ENCODE measurements around the gene BMS1. TPM values are rescaled to one million over a fixed set of nuclear protein-coding genes. Genes with fewer than 3 reads are reported as not detected.
"Not testable (repeated sequence)": the region's sequence is repeated elsewhere in the genome, so short reads cannot be mapped to it uniquely, and the experiment has no call there.

BMS1 gene
- total and polyA plus RNA-seq, 2 experiments from 2014 or later: 14.5 to 15.8 TPM

DNA sequence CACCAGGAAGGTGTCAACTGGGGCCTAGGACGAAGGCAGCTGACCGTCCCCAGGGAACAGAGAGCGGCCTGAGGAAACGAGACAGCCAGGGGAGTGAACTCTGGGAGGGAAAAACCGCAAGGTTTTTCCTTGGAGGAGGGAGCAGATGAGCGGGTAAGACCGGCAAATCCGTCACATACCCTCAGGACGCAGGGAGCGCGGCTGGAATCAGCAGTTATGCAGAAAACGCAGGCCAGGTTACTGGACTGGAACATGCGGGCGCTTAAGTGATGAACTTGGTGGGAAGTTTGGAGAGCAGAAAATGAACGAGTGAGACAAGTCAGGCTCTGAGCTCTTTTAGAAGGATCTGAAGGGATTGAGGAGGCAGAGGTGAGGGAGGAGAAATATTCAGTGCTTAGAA, 76.7 kb downstream of the BMS1 start:
- Histone ChIP-seq H3K9me3 (ENCODE audit: low read depth) (no peaks in the 10 kb centered on the region), H3K27me3 (peaks cover 8% of the 10 kb centered on the region), H3K4me3 (no peak overlapping the region), H3K27ac (no peak overlapping the region), H2AFZ (no peak overlapping the region), H3K9me2 (replicated peaks; ENCODE audit: insufficient read depth) (no peaks in the 10 kb centered on the region), H3K36me3 (replicated peaks; ENCODE audit: insufficient read depth, low read depth) (no peaks in the 10 kb centered on the region), H3K4me2 (no peak overlapping the region), H3K4me1 (ENCODE audit: insufficient read depth) (no peaks in the 10 kb centered on the region), H3K79me2 (no peaks in the 10 kb centered on the region), H4K20me1 (ENCODE audit: insufficient read depth, poor library complexity, severe bottlenecking) (no peaks in the 10 kb centered on the region)
- DNase-seq (ENCODE audit: low spot score): no peak
- TF ChIP-seq EZH2 (IDR thresholded peaks at IDR 0.05; ENCODE audit: borderline replicate concordance): no peak
- TF ChIP-seq CTCF (IDR thresholded peaks at IDR 0.05; ENCODE audit: poor library complexity): no peak
- no peak for TF ChIP-seq EZH2phosphoT487 (IDR thresholded peaks at IDR 0.05; ENCODE audit: low read depth, severe bottlenecking, unreplicated experiment)
- 64% methylated on average over 15 of the region's 15 CpGs for WGBS (ENCODE audit: low lambda C conversion rate, missing lambda C conversion rate)

- not testable (repeated sequence) for H3K79me2 ChIP-seq; H3K36me3 ChIP-seq (replicated peaks; ENCODE audit: insufficient read depth, low read depth); H3K9me3 ChIP-seq (ENCODE audit: low read depth); H4K20me1 ChIP-seq (ENCODE audit: insufficient read depth, poor library complexity, severe bottlenecking); H3K4me3 ChIP-seq; H3K9me2 ChIP-seq (replicated peaks; ENCODE audit: insufficient read depth); H3K27ac ChIP-seq; H3K4me2 ChIP-seq; H3K4me1 ChIP-seq (ENCODE audit: insufficient read depth); DNase-seq (ENCODE audit: low spot score); H2AFZ ChIP-seq
- H3K27me3 ChIP-seq: peaks cover 11% of the 10 kb centered on the region
- WGBS (ENCODE audit: low lambda C conversion rate, missing lambda C conversion rate): 86% methylated on average over 11 of the region's 11 CpGs
Observed at GRCh38 chr10:42860016-42860415, 77.4 kb downstream of the BMS1 start.

- not testable (repeated sequence) for H3K36me3 ChIP-seq (replicated peaks; ENCODE audit: insufficient read depth, low read depth); H2AFZ ChIP-seq; H4K20me1 ChIP-seq (ENCODE audit: insufficient read depth, poor library complexity, severe bottlenecking); H3K4me1 ChIP-seq (ENCODE audit: insufficient read depth); DNase-seq (ENCODE audit: low spot score); H3K27ac ChIP-seq; H3K4me3 ChIP-seq; H3K79me2 ChIP-seq; H3K4me2 ChIP-seq; H3K9me2 ChIP-seq (replicated peaks; ENCODE audit: insufficient read depth); H3K9me3 ChIP-seq (ENCODE audit: low read depth)
- peaks cover 18% of the 10 kb centered on the region for H3K27me3 ChIP-seq
- WGBS (ENCODE audit: low lambda C conversion rate, missing lambda C conversion rate): 76% methylated on average over 6 of the region's 6 CpGs
Observed at GRCh38 chr10:42862801-42863200, 80.2 kb downstream of the BMS1 start.

GRCh38 chr10:42864575-42864974, 82.0 kb downstream of the BMS1 start:
- Histone ChIP-seq H3K27me3 (peaks cover 18% of the 10 kb centered on the region), H3K36me3 (replicated peaks; ENCODE audit: insufficient read depth, low read depth) (no peaks in the 10 kb centered on the region), H3K4me2 (no peak overlapping the region), H3K79me2 (no peaks in the 10 kb centered on the region), H4K20me1 (ENCODE audit: insufficient read depth, poor library complexity, severe bottlenecking) (no peaks in the 10 kb centered on the region), H3K9me3 (ENCODE audit: low read depth) (no peaks in the 10 kb centered on the region), H3K4me3 (no peak overlapping the region), H2AFZ (no peak overlapping the region), H3K4me1 (ENCODE audit: insufficient read depth) (no peaks in the 10 kb centered on the region), H3K27ac (no peak overlapping the region), H3K9me2 (replicated peaks; ENCODE audit: insufficient read depth) (no peaks in the 10 kb centered on the region)
- no peak for DNase-seq (ENCODE audit: low spot score)
- WGBS (ENCODE audit: low lambda C conversion rate, missing lambda C conversion rate): 28% methylated on average over 8 of the region's 8 CpGs
- no peak for TF ChIP-seq EZH2phosphoT487 (IDR thresholded peaks at IDR 0.05; ENCODE audit: low read depth, severe bottlenecking, unreplicated experiment)
- peak; percentile 31 for TF ChIP-seq CTCF (IDR thresholded peaks at IDR 0.05; ENCODE audit: poor library complexity)

GRCh38 chr10:42865716-42866114, 83.1 kb downstream of the BMS1 start:
- Histone ChIP-seq H3K79me2 (no peaks in the 10 kb centered on the region), H3K4me1 (ENCODE audit: insufficient read depth) (no peaks in the 10 kb centered on the region), H3K4me3 (no peak overlapping the region), H4K20me1 (ENCODE audit: insufficient read depth, poor library complexity, severe bottlenecking) (no peaks in the 10 kb centered on the region), H3K36me3 (replicated peaks; ENCODE audit: insufficient read depth, low read depth) (no peaks in the 10 kb centered on the region), H3K27ac (no peak overlapping the region), H3K9me2 (replicated peaks; ENCODE audit: insufficient read depth) (no peaks in the 10 kb centered on the region), H3K4me2 (no peak overlapping the region), H3K27me3 (peaks cover 17% of the 10 kb centered on the region), H3K9me3 (ENCODE audit: low read depth) (no peaks in the 10 kb centered on the region), H2AFZ (no peak overlapping the region)
- TF ChIP-seq CTCF (IDR thresholded peaks at IDR 0.05; ENCODE audit: poor library complexity) (no peak), EZH2 (IDR thresholded peaks at IDR 0.05; ENCODE audit: borderline replicate concordance) (no peak), EZH2phosphoT487 (IDR thresholded peaks at IDR 0.05; ENCODE audit: low read depth, severe bottlenecking, unreplicated experiment) (no peak)
- WGBS (ENCODE audit: low lambda C conversion rate, missing lambda C conversion rate): 86% methylated on average over 15 of the region's 18 CpGs
- DNase-seq (ENCODE audit: low spot score): no peak

Data from hepatocyte (in vitro differentiated cells).